ENCODE measurements around the gene MCAT.

Gene MCAT

DNA sequence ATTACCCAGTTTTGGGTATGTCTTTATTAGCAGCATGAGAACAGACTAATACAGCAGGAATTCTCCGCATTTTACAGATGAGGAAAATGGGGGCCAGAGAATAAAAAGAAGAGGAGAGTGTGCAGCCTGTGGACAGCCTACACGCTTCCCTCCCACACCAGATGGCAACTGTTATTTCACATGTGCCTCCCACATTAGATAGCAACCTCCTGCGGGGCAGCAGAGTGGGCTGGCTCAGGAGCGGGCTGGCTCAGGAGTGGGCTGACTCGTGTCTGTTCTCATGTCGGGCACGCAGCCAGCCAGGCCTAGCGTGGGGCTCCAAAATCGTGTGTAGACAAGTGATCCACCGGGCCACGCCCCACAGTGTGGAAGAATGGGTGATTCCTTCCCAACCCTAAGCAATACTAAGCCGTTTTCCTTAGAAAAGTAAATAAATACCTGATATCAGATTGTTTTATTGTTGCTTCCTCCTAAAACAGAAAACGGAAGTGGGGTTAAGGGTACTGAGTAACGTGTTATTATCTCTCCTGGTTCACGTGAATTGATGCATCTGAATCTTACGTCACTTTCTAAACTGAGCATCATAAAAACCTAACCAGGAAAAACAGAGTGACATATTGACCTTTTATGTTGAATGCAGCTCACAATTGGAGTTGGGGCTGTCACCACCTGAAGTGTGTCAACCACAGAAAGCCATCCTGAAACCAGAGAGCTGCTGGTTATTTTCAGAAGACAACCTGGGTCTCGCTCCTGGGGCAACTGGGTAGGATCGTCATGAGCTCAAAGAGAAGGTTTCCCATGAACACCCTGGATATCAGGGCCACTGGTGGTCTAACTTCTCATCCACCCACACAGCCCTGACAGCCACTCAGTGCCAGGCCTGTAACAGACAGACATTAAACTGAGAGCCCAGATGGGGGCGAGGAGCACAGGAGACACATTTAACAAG, 57.3 kb downstream of the MCAT start:
- DNase-seq: no peak
